ENCODE data around the gene IFI6.

- no peak for TF ChIP-seq CTCF (conservative IDR thresholded peaks at IDR 0.05)
- no peak for TF ChIP-seq EZH2 (IDR thresholded peaks at IDR 0.05; ENCODE audit: low read depth)
Observed at GRCh38 chr1:27656157-27656893, 15.7 kb downstream of the IFI6 start.

Data from PC-9 (cell line).